HG02885 (cell line): ENCODE results near the gene COL21A1.

ENCODE experiments used
- ATAC-seq: cut with Tn5 transposase; IDR thresholded peaks from one replicate; pipeline ENCODE4 v1.9.1; 2021; ENCODE audit warnings: mild to moderate bottlenecking; ENCODE audit not compliant: unreplicated experiment, poor library complexity

The COL21A1 gene

DNA sequence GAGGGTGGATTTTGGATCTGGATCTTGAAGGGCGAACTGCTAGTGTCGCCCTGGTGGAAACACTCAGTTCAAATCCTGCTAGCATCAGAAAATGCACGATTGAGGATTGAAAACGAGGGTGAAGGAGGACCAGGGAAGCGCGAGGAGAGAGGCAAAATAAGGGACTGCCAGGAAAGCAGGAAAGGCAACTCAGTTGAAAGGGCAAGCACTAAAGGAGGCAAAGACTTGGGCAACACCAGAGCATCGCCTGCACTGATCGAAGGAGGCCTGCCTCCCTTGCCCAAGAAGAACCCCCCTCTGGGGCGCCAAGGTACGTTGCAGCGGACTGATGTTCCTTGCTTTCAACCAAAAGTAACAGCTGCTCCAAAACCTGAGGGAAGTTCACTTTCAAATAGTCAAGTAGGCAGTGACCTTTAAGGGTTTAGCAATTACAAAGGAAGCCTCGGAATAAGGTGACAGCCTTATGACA lies 308 bp upstream of the COL21A1 start:
- no peak for ATAC-seq

DNA sequence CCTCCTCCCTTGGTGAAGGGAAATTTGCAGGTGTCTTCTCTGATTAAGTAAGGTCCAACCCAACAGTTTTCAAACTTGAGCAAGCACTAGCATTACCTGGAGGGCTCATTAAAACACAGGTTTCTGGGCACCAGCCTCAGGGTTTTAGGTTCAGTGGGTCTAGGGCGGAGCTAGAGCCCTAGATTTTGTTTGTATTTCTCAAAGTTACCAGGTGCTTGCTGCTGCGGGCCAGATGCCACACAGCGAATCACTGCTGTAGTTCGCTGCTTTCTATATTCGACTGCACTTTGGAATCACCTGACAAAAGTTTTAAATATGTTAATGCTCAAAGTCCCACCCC lies 869 bp downstream of the COL21A1 start:
- ATAC-seq, result no peak

DNA sequence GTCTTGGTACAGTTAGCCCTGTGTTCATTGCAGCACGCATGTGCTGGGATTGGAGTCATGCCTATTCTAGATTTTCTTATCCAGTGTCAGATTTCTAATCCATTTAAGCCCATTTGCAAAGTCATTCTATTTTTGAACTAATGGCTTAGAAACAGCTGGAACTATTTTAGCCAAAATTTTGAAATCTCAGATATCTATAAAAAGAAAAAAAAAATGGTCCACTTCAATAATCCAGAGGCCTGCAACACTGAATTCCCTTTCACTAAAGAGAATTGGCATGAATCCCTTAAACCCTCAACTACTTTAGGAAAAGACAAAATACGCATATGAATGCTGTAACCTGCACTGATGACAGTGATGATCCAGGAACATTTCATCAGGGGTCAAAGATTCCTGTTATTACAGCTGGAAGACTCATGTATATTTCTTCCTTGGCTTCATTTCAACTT lies 1.5 kb downstream of the COL21A1 start:
- no peak for ATAC-seq

DNA sequence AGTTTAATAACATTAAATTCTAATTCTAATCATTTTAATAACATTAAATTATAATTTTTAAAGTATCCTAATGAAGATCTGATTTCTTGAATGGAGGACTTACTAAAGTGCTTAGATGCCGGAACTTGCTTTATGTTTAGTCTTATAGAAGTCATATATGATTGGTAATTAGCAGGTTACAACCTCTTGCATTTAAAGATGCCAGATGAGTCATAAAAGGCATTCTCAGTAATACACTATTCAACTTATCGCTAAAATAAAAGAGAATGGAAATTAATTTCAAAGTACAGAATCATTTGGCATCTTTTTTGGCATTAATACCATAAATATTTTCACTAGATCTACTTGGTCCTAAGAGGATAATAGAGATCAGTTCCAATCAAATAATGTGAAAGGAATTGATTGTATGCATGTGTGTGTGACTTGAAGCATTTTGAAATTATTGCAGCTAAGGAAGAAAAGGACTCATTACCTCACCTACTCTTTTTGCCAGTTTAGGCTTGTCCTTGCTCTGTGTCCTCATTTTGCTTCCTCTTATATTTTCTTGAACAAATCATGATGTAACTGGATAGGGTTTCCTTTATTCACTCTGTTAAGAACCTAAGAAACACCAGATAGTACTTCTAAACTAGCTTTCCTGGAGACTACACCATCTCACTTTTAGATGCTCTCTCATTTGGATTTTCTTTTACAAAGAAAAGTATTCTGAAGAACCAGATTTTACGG lies 2.7 kb downstream of the COL21A1 start:
- ATAC-seq, result no peak

DNA sequence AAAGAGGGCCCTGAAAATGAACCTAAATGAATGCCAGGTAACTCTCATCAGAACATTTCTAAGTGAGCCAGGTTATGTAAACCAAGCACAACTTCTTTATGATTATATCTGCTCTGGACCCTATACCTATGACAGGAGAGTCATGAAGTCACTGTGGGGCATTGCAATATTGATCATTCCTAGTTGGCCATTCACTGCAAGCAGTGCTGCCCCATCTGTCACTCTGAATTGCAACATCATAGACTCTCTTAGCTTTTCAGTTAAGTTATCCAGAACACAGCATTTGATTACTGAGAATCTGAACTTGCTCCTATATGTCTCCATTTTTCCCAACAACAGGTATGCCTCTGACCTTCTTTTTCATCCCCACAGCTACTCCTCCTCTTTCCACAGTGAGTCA lies 3.3 kb downstream of the COL21A1 start:
- ATAC-seq, result no peak

DNA sequence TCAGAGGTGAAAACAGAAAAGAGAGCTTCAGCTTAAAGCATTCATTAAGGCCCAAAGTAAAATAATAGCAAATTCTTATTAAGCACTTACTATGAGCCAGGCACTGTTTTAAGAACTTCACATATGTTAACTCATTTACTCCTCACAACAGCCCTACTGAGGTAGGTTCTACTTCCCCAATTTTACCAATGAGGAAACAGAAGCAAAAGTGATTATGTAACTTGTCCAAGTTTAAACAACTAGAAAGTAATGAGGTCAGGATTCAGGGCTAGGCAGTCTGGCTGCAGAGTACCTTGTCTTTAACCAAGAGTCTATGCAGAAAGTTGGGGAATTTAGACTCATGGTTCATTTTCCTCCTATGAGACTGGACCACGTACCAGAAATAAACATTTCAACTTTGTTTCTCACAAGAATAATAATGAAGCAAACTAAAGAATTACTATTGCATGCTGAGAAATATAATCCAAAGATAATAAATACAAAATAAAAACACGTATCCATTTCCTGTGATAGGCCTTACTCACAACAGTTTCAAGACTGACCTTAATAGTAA lies 3.8 kb downstream of the COL21A1 start:
- ATAC-seq, result peak; percentile 68

DNA sequence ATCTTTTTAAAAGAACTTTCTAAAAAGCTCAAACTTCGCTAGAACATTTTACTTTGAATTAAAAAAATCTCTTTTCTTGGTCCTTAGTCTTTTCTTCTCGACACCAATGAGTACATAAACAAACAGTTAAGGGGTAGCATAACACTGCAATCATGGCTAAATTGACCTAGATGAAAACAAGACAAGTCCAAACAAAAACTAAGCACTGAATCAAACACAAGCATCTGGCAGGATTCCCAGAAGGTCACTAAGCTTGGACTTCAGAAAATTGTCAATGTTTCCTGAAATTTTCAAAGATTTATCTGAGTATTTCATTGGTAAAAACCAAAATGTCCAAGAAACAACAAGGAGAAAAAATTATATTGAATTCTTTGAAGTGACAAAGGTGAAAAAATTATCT lies 5.0 kb downstream of the COL21A1 start:
- ATAC-seq, result no peak

DNA sequence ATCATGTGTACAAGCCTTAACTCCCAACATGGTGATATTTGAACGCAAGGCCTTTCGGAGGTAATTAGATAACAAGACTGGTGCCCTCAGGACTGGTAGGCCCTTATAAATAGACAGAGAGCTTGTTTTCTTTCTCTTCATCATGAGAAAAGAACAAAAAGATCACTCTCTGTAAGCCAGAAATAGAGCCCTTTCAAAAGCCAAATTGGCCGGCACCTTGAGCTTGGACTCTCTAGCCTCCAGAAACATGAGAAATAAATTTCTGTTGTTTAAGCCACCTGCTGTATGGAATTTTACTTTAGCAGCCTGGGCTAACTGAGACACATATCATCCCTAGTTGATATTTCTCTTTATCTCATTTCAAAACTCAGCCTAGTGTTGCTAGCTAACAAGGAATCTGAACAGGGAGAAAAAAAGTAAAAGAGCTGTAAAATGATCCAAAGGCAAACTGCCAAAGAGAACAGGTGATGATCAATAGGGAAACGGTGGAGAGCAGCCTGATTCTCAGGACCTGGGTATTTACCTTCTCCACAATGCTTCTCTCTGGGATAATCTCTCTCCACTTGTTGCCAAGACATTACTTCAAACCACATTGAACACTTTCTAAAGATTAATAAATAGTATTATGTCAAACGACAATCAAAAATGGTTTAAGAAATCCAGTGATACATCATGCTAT lies 6.1 kb downstream of the COL21A1 start:
- ATAC-seq, result no peak

DNA sequence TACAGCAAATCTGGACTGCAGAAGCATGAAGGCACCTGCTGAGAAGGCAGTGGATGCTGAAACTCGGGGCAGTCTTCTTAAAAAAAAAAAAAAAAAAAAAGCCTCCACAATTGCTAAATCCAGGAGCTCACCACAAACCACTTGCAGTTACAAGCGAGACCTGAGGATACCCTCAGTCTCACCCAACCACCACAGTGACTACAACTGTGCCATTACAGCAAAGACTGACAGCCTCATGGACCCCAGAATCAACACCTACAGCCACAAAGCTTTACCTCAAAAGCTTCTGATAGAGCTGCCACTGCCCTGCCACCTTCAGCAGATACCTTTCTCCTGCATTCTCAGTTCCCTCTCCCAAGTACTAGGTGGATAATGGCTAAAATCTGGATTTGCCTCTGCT lies 9.0 kb downstream of the COL21A1 start:
- no peak for ATAC-seq

DNA sequence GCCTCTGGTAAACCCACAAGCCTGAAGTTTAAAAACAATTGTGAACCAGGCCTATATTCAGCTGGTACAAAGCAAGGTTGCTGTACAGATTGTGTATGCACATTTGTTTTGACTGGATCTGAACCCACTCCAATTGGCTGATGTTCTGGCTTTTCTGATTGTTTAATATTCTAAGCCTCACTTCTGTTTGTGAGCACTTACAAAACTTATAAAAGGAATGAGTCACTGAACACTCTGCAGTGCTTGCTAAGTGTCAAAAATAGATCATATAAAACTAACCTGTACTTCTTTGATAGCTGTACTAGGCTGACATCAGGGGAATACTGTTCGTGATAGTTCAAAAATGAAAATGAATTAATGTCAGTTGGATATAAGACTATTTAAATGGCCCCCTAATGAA lies 12.1 kb downstream of the COL21A1 start:
- no peak for ATAC-seq

DNA sequence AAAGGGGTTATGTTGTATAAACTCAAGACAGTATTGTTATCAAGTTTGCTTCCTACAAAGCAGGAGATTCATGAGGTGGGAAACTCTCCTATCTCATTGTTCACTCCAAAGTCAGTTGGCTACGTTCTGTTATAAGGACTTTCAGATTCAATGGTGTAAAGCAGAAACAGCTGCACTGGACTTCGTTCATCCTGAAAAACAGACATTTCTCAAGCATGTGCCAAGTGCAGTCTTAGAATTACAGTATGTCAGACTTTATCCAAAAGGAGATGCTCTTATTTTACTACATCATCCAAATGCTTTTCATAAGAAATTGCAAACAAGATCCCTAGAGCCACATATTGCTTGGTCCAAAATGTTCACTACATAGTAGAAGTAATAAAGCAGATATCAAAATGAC lies 14.9 kb downstream of the COL21A1 start:
- no peak for ATAC-seq

DNA sequence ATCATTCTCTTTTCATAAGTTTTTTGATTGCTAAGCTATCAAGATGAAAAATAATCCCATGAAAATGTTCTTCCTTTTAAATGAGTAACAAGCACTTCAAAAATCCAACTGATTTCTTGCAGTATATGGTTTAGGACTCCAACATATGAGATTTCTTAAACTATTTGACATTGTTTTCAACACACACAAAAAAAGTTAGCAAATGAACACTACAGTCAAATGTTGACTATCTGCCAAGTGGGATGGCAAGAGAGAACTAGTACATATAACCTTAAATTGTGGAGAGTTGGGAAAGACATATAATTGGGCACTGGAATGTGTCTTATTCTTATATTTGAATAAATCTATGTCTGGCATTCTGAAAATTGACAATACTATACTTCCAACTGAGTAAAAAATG lies 15.6 kb downstream of the COL21A1 start:
- ATAC-seq, result no peak

DNA sequence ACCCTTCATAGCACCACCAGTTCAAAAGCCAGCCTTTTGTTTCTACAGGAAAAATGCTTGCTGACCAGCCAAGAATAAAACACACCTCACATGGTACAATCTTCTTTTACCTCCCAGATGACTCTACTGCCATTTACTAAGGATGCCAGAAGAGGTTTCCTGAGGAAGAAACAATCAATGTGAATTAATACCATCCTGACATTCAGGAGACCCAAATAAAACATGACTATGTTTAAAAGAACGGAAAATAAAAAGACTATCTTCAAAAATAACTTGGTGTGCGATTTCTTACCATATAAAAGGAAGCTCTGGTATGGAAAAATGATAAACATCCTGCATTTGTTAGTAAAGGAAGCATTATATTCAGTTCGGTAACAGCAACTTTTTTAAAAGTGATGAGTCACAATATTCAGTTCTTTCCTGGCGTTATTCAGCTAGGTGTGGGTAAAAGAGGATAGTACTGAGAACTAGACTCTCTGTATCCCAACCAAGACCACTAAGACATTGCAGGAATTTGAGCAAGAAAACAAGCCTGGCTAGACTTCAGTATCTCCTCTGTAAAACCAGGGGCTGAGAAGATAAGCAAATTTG lies 16.3 kb downstream of the COL21A1 start:
- ATAC-seq, result no peak

DNA sequence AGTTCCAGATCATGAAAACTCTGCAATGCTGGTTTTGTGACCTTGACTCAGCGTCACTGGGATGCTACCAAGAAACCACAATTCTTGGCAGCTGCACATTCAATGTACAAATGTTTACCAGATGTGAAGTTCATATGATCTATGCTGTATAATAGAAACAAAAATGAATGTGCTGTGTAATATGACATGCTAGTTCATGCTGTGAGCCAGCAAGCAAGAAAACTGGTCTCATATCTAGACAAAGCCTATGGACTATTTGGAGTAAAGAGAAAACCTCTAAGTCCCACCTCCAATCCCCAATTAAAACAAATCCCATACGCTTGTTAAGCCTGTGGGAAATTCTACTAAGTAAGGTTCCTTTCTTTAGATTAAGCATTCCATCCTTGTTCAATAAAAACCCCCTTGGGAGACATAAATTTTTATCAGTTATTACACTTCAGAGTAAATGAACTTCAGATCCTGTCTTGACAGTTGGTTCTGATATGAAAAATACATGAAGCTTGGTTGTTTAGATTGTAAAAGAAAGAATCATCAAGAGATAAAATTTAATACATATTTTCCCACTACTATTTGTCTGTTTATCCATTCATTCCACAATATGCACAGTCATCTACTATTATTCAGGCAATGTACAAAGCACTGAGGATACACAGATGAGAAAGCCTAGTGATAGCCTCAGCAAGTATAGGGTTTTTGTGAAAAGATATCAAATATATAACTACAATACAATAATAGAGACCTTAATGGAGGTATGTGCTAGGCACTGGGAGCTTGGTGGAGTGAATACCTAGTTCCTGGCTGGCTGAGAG lies 20.1 kb downstream of the COL21A1 start:
- ATAC-seq, result no peak

DNA sequence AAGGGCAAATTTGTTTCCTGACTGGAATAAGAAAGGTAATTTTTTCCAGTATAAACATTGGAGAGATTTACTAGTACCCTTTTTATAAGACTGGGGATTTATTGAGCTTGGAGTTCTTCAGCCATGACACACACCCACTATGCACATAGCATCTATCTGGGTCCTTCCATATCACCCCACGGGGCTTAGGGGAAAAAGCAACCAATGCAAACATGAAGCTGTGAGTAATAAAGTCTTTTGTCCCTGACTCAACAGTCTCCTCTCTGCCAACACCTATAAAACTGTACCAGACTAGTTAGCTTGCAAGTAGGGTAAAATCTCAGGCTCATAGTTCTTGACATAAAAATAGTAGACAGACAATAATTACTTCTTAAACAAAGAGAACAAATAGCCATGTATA lies 23.4 kb downstream of the COL21A1 start:
- ATAC-seq, result no peak

DNA sequence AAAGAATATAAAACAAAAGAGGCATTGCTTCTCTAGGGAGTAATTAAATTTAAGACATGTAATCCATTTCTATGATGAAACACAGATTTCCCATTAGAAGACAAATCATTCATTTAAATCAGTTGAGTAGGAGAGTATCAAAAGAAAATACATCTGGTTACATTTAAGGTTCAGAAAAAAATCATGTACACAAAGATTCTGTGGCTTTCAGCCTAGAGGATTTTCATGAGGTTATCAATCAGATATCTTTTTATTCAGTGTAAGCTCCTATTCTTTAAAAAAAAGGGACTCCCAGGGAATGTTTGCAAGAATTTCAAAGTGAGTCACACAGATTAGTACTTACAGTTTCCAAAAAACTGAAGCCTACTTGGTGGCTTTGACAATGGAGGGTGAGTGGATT lies 24.9 kb downstream of the COL21A1 start:
- ATAC-seq, result no peak

DNA sequence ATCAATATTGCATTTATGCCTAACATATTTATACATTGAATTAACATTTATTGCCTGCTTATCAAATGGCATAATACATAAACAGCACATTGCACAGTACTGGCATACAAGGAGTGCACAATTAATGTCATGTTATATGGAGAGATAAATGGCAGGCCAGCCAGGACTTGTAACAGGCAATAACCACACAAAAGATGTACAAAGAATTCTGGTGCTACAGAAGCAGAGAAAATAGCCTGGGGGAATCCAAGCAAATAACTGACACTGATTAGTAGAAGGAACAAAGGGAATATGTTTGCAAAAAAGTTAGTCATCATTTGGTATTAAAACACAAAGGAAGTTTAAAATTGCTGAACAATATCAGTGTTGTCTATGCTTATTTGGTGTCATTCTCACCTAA lies 27.3 kb downstream of the COL21A1 start:
- no peak for ATAC-seq

DNA sequence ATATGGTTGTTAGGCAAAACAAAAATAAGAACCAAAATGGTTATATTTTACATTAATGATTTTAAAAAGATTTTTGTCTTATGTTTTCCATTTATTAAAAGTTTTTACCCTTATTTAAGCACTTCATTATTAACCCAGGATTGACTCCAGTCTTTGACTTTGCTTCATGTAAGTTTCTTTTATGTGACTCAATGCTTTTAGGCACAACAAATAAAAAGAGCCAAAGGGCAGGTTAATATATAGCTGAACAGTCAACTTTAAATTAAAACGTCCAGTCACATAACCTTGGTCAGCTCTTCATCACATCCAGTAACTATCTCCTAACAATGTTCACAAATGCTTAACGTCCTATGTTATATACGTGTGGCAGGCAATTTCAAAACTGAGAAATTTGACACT lies 32.7 kb downstream of the COL21A1 start:
- no peak for ATAC-seq

DNA sequence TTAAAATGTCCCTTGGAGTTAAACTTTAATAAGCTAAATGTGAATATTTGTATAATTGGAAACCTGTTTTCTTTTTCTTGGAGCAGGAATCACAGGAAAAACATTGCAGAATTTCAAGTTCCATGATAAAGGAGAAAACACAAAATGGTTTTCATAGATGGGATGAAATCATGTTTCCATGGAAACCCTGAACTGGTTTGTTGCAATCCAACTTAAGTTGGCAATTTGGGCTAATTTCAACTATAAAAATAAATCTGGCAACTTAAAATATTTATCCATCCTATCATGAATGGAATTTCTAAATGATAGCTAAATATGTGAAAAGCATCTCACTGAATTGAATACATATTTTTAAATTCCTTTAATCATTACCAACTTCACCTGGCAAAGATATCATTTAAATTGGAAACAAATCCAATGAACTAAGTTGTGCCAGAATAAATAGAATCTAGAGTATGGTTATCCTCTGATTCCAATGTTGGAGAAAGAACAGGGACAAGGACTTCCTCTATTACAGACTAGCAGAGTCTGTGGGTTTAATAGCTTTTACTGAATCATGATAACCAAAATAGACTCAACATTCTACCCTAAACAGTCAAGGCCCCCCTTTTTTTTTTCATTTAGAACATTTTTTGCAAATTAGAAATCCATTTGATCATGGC lies 33.2 kb downstream of the COL21A1 start:
- no peak for ATAC-seq

DNA sequence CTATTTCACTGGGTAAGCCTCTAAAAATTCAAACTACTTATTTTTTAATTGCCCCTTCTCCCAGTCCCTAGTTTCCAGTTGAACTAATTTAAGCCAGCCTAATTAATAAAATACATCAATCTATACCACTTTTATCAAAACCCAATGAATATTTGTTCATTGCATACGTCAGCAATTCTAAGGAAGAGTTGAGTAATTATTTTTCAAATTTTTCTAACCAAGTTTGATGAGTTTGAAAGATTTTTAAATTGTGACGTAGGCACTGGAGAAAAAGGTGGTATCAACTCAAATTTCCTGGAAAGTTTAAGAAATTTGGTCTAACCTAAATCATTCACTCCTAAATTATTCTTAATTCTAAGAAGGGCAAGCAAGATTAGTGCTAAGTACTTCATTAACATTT lies 35.7 kb downstream of the COL21A1 start:
- no peak for ATAC-seq
